ENCODE results near the gene TAS2R60. TPM values are rescaled to one million over a fixed set of nuclear protein-coding genes. Genes with fewer than 3 reads are reported as not detected.

TAS2R60 gene, protein sequence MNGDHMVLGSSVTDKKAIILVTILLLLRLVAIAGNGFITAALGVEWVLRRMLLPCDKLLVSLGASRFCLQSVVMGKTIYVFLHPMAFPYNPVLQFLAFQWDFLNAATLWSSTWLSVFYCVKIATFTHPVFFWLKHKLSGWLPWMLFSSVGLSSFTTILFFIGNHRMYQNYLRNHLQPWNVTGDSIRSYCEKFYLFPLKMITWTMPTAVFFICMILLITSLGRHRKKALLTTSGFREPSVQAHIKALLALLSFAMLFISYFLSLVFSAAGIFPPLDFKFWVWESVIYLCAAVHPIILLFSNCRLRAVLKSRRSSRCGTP
- total RNA-seq (0.24 TPM), polyA plus RNA-seq (0.02 TPM)
- long read RNA-seq, donor 1: 0 reads
- long read RNA-seq, donor 2: 0 reads
- long read RNA-seq, donor 3: 0 reads
- long read RNA-seq, donor 4: 0 reads
- long read RNA-seq, donor 5: 0 reads
- long read RNA-seq, donor 6: 0 reads
- long read RNA-seq, donor 7: 0 reads
- long read RNA-seq, donor 8: 0 reads
- long read RNA-seq, donor 9: 0 reads
- long read RNA-seq, donor 10: 0 reads

DNA sequence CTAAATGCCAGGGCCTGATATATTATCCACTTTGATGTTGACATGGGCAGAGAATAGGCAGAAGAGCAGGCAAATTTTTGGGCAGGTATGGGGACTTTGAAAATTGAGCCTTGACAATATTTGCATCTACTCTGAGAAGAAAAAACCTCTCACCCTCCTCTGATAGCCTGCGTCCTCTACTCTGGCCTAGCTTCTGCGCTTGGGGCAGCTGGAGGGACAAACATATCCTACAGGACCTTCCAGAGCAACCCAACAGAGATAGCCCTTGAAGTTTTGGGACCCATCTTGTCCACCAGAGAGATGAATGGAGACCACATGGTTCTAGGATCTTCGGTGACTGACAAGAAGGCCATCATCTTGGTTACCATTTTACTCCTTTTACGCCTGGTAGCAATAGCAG, at the start of gene TAS2R60:
TSS of gene TAS2R60 (plus strand) at position 301 of the 400 bp plus-strand sequence. CDS start at position 301, 0 bp downstream.
- no peaks in the 10 kb centered on the region for H3K36me3 ChIP-seq (ENCODE audit: control insufficient read depth in 2 of 2, insufficient read depth in 2 of 2, low read length in 1 of 2)
- no peak for DNase-seq (ENCODE audit: low read depth in 6 of 9, low spot score in 9 of 9)
- no peaks in the 10 kb centered on the region for H3K27me3 ChIP-seq (ENCODE audit: control insufficient read depth in 2 of 2, insufficient read depth in 1 of 2, low read length in 1 of 2)
- no peaks in the 10 kb centered on the region for H3K9me3 ChIP-seq (ENCODE audit: control insufficient read depth in 2 of 2, insufficient read depth in 1 of 2, low read length in 1 of 2)
- no peaks in the 10 kb centered on the region for H3K4me1 ChIP-seq (ENCODE audit: control insufficient read depth in 2 of 2, insufficient read depth in 2 of 2, low read length in 2 of 2)
- over 99% methylated on average over 4 of the region's 4 CpGs for WGBS
- H3K4me3 ChIP-seq (ENCODE audit: low read length in 2 of 2): no peak within 1 kb of the TSS
- no peak within 1 kb of the TSS for H3K27ac ChIP-seq (ENCODE audit: low read depth in 1 of 2, low read length in 1 of 2)

DNA sequence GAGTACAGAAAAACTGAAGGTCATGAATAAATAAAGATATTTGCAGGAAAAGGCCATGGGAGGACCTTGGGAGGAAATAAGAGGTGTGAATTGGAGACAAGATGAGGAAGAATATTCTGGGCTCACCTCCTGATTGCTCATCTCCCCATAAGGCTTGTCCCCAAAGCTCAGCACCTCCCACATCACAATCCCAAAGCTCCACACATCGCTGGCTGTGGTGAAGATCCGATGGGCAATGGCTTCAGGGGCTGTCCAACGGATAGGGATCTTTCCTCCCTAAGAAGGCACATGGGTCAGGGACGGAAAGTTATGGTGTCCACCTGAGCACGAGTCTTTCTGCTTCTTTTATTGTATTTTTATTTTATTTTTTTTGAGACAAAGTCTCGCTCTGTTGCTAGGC, 49.2 kb upstream of the TAS2R60 start:
- Histone ChIP-seq H3K4me1 (ENCODE audit: control insufficient read depth in 2 of 2, insufficient read depth in 2 of 2, low read length in 2 of 2) (peaks cover 0 to 2% of the 10 kb centered on the region in 2 donors), H3K4me3 (ENCODE audit: low read length in 2 of 2) (no peak overlapping the region), H3K27ac (ENCODE audit: low read depth in 1 of 2, low read length in 1 of 2) (no peak overlapping the region), H3K9me3 (ENCODE audit: control insufficient read depth in 2 of 2, insufficient read depth in 1 of 2, low read length in 1 of 2) (no peaks in the 10 kb centered on the region), H3K27me3 (ENCODE audit: control insufficient read depth in 2 of 2, insufficient read depth in 1 of 2, low read length in 1 of 2) (no peaks in the 10 kb centered on the region), H3K36me3 (ENCODE audit: control insufficient read depth in 2 of 2, insufficient read depth in 2 of 2, low read length in 1 of 2) (peaks cover 7 to 88% of the 10 kb centered on the region in 2 donors)
- over 99% methylated on average over 6 of the region's 6 CpGs for WGBS
- no peak for DNase-seq (ENCODE audit: low read depth in 6 of 9, low spot score in 9 of 9)

DNA sequence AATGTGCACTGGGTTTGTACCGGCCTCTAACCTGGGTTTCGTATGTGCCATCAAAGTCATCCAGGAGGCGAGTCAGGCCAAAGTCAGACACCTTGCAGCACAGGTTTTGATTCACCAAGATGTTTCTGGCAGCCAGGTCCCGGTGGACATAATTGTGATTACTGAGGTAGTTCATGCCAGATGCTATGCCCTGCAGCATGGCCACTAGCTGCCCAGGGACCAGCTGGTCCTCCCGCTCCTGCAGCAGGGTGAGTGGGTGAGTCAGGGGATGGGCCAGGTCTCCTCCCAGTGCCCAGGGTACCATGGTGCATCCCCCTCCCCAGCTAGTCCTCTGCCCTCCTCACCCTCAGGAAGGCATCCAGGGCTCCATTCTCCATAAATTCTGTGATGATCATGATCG, 48.5 kb upstream of the TAS2R60 start:
- Histone ChIP-seq H3K9me3 (ENCODE audit: control insufficient read depth in 2 of 2, insufficient read depth in 1 of 2, low read length in 1 of 2) (no peaks in the 10 kb centered on the region), H3K27me3 (ENCODE audit: control insufficient read depth in 2 of 2, insufficient read depth in 1 of 2, low read length in 1 of 2) (no peaks in the 10 kb centered on the region), H3K4me1 (ENCODE audit: control insufficient read depth in 2 of 2, insufficient read depth in 2 of 2, low read length in 2 of 2) (peaks cover 0 to 2% of the 10 kb centered on the region in 2 donors), H3K4me3 (ENCODE audit: low read length in 2 of 2) (no peak overlapping the region), H3K27ac (ENCODE audit: low read depth in 1 of 2, low read length in 1 of 2) (no peak overlapping the region), H3K36me3 (ENCODE audit: control insufficient read depth in 2 of 2, insufficient read depth in 2 of 2, low read length in 1 of 2) (peaks cover 0 to 89% of the 10 kb centered on the region in 2 donors)
- no peak for DNase-seq (ENCODE audit: low read depth in 6 of 9, low spot score in 9 of 9)
- WGBS: 79% methylated on average over 6 of the region's 6 CpGs

DNA sequence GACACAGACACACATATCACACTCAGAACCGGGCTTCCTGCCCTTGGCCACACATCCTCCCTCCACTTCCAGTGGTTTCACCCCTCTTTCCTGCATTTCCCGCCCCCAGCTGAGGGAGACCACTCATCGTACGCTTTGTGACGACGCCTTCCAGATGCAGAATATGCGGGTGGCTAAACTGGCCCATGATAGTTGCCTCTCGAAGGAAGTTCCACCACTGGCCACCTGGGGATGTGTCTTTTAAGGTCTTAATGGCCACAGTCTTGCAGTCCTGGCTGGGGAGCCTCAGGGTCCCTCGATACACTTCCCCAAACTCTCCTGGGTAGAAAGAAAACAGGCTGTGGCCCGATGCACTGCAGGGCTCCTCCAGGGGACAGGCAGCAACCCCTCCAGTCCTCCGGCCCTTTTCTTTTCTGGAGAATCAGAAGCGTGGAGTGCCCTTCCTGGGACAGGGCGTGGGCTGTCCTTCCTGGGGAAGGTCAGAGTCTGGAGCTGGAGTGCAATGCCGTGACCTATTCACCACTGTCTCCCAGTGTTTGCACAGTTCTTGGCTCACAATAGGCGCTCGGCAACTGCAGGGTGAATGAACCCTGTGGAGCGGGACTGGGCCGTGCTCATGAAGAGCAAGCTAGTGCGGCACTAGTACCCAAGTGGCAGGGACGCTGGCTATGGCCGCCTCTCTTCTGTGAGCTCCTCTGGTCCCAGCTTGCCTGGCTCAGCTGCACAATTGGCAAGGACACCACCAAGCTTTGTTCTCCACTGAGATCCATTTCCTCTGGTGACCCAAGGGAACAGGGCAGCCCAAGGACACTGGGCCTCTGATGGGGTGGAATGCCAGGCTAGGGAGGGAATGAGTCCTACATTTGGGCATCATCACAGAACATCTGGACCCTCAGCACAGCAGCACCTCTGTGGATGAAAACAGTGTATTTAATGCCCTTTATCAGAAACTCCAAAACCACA, 47.8 kb upstream of the TAS2R60 start:
- Histone ChIP-seq H3K4me1 (ENCODE audit: control insufficient read depth in 2 of 2, insufficient read depth in 2 of 2, low read length in 2 of 2) (no peaks in the 10 kb centered on the region), H3K4me3 (ENCODE audit: low read length in 2 of 2) (no peak overlapping the region)
- 63% methylated on average over 21 of the region's 21 CpGs for WGBS

DNA sequence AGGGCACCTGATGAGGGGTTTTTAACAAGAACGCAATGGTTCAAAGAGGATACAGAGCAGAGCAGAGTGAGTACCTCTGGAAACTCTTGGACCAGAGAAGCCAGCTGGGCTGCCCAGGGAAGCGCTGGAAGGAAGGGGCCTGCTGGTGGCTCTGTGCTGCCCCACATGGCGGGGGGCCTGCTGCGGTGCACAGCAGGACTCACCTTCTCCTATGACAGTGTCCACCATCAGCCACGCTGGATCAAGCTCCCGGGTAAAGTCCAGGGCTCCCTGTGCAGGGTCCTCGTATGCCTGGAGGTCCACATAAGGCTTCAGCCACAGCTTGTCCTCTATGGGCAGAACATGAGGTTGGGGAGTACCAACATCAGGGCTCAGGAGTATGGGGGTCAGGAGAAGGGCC, 47.1 kb upstream of the TAS2R60 start:
- Histone ChIP-seq H3K36me3 (ENCODE audit: control insufficient read depth in 2 of 2, insufficient read depth in 2 of 2, low read length in 1 of 2) (peaks cover 0 to 82% of the 10 kb centered on the region in 2 donors), H3K4me1 (ENCODE audit: control insufficient read depth in 2 of 2, insufficient read depth in 2 of 2, low read length in 2 of 2) (no peaks in the 10 kb centered on the region), H3K4me3 (ENCODE audit: low read length in 2 of 2) (no peak overlapping the region), H3K9me3 (ENCODE audit: control insufficient read depth in 2 of 2, insufficient read depth in 1 of 2, low read length in 1 of 2) (no peaks in the 10 kb centered on the region), H3K27ac (ENCODE audit: low read depth in 1 of 2, low read length in 1 of 2) (no peak overlapping the region), H3K27me3 (ENCODE audit: control insufficient read depth in 2 of 2, insufficient read depth in 1 of 2, low read length in 1 of 2) (no peaks in the 10 kb centered on the region)
- no peak for DNase-seq (ENCODE audit: low read depth in 6 of 9, low spot score in 9 of 9)
- 84% methylated on average over 7 of the region's 7 CpGs for WGBS

More for the DNA sequence above, 47.8 kb upstream of the TAS2R60 start:
- Histone ChIP-seq H3K36me3 (ENCODE audit: control insufficient read depth in 2 of 2, insufficient read depth in 2 of 2, low read length in 1 of 2) (peaks cover 0 to 85% of the 10 kb centered on the region in 2 donors), H3K27me3 (ENCODE audit: control insufficient read depth in 2 of 2, insufficient read depth in 1 of 2, low read length in 1 of 2) (no peaks in the 10 kb centered on the region), H3K27ac (ENCODE audit: low read depth in 1 of 2, low read length in 1 of 2) (no peak overlapping the region), H3K9me3 (ENCODE audit: control insufficient read depth in 2 of 2, insufficient read depth in 1 of 2, low read length in 1 of 2) (no peaks in the 10 kb centered on the region)
- no peak for DNase-seq (ENCODE audit: low read depth in 6 of 9, low spot score in 9 of 9)

DNA sequence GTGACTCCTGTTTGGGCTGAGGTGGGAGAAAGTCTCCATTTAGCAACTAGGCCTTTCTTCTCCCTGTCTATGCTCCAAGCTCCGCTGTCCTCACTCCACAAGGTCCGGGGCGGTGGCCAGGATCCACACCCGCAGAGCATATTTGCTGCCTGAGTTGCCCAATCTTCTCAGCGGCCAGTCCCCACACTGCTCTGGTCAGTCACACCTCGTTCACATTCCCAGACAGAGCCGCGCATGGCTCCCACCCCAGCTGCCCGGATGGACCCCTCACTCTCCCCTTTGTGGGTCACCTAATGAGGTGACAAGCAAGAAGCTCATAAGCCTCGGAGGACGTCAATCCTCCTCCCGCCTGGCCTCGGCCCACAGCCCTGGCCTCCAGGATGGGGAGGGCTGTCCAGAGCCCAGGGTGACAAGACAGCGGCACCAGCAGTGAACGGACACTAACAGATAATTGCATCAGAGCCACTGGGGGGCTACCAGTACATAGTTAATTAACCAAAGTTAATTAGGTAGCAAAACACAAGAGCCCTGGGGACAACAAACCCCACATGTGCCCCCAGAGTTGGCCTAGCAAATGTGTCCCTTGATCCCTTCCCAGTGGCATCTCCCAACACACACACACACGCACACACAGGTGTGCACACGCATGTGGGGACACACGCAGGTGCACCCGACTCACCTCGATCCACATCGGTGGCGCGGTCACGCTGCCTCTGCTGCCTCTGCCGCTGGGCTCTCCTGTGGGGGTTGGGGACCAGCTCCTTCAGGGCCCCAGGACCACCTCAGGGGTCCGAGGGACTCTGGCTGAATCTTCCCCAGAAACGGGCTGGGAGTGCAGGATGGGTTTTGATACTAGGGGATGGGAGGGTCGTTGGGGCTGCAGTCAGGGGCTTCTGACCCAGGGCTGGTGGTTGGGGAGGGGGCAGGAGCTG, 46.4 kb upstream of the TAS2R60 start:
- H3K36me3 ChIP-seq (ENCODE audit: control insufficient read depth in 2 of 2, insufficient read depth in 2 of 2, low read length in 1 of 2): peaks cover 0 to 80% of the 10 kb centered on the region in 2 donors
- WGBS: 92% methylated on average over 28 of the region's 28 CpGs
- no peak for DNase-seq (ENCODE audit: low read depth in 6 of 9, low spot score in 9 of 9)
- no peaks in the 10 kb centered on the region for H3K4me1 ChIP-seq (ENCODE audit: control insufficient read depth in 2 of 2, insufficient read depth in 2 of 2, low read length in 2 of 2)
- no peak overlapping the region for H3K27ac ChIP-seq (ENCODE audit: low read depth in 1 of 2, low read length in 1 of 2)
- no peaks in the 10 kb centered on the region for H3K9me3 ChIP-seq (ENCODE audit: control insufficient read depth in 2 of 2, insufficient read depth in 1 of 2, low read length in 1 of 2)
- no peak overlapping the region for H3K4me3 ChIP-seq (ENCODE audit: low read length in 2 of 2)
- H3K27me3 ChIP-seq (ENCODE audit: control insufficient read depth in 2 of 2, insufficient read depth in 1 of 2, low read length in 1 of 2): no peaks in the 10 kb centered on the region

DNA sequence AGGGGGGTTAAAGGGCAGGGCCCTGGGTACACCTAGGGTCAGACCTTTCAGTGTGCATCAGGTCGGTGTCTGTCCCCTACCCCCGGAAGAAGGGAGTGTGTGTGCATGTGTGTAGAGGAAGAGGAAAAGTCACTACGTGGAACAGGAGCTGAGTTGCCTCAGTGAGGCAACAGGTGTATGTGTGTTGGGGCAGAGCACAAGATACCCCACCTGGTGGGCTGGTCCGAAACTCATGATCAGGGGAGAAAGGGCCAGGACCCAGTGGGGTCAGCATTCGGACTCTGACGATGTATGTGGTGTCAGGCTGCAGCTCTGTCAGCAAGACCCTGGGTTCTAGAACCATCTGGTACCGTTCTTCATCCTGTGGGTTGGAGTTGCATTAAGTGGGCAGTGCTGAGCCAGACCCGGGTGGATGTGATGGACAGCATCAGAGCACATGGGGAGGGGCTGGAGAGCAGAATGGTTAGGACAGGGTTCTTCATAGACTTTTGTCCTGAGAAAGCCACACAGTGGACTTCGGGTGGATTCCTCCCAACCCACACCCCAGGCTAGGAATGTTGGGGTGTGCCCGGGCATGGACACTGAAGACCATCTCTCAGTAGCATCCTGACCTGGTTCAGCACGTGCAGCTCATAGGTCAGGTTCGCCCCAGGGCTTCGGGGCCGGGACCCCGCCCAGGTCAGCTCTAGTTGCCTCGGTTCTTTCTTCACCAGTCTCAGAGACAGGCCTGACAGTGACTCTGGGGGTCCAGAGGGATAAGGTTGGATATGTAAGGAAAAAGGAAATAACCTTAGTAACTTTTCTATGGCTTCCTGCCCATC, 45.3 kb upstream of the TAS2R60 start:
- Histone ChIP-seq H3K9me3 (ENCODE audit: control insufficient read depth in 2 of 2, insufficient read depth in 1 of 2, low read length in 1 of 2) (no peaks in the 10 kb centered on the region), H3K27ac (ENCODE audit: low read depth in 1 of 2, low read length in 1 of 2) (no peak overlapping the region), H3K4me1 (ENCODE audit: control insufficient read depth in 2 of 2, insufficient read depth in 2 of 2, low read length in 2 of 2) (no peaks in the 10 kb centered on the region), H3K27me3 (ENCODE audit: control insufficient read depth in 2 of 2, insufficient read depth in 1 of 2, low read length in 1 of 2) (no peaks in the 10 kb centered on the region), H3K4me3 (ENCODE audit: low read length in 2 of 2) (no peak overlapping the region), H3K36me3 (ENCODE audit: control insufficient read depth in 2 of 2, insufficient read depth in 2 of 2, low read length in 1 of 2) (peaks cover 0 to 70% of the 10 kb centered on the region in 2 donors)
- no peak for DNase-seq (ENCODE audit: low read depth in 6 of 9, low spot score in 9 of 9)
- WGBS: 97% methylated on average over 16 of the region's 16 CpGs

DNA sequence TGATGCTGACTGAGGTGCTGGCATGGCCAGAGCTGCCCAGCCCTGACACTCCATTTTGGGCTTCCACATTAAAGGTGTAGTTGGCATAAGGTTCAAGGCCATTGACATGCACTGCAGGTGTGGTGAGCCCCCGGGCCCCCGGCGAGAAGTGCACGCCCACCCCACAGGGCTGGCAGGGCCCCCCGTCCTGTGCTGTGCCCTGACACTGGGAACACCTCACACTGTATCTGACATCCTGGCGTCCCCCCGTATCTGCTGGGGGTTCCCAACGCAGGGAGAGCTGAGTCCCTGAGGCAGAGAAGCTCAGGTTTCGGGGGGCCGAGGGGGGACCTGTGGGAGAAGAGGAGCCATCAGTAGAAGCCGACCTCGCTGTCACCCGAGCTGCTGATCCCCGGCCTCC, 44.6 kb upstream of the TAS2R60 start:
- H3K27me3 ChIP-seq (ENCODE audit: control insufficient read depth in 2 of 2, insufficient read depth in 1 of 2, low read length in 1 of 2): no peaks in the 10 kb centered on the region
- no peaks in the 10 kb centered on the region for H3K4me1 ChIP-seq (ENCODE audit: control insufficient read depth in 2 of 2, insufficient read depth in 2 of 2, low read length in 2 of 2)
- H3K4me3 ChIP-seq (ENCODE audit: low read length in 2 of 2): no peak overlapping the region
- no peak overlapping the region for H3K27ac ChIP-seq (ENCODE audit: low read depth in 1 of 2, low read length in 1 of 2)
- no peaks in the 10 kb centered on the region for H3K9me3 ChIP-seq (ENCODE audit: control insufficient read depth in 2 of 2, insufficient read depth in 1 of 2, low read length in 1 of 2)
- WGBS: 97% methylated on average over 14 of the region's 14 CpGs
- no peak for DNase-seq (ENCODE audit: low read depth in 6 of 9, low spot score in 9 of 9)
- H3K36me3 ChIP-seq (ENCODE audit: control insufficient read depth in 2 of 2, insufficient read depth in 2 of 2, low read length in 1 of 2): peaks cover 0 to 64% of the 10 kb centered on the region in 2 donors

All from thymus (tissue), 14 donors.